Activated T-cell treated with anti-CD3 and anti-CD28 coated beads, Interleukin-2, amount 50 U/mL, for 24 hours (primary cell): Measurements from ENCODE around the gene TXNL4B.

Source experiments
- DNase-seq: peaks from one replicate; pipeline ENCODE4 v3.0.0-alpha.2; 2020
- H3K27ac Mint-ChIP-seq: 2 replicates; pipeline ENCODE4 v1.8.0; 2020; ENCODE audit warnings: mild to moderate bottlenecking, mixed read lengths
- H3K27me3 Mint-ChIP-seq: 2 replicates; pipeline ENCODE4 v1.8.0; 2020; ENCODE audit warnings: mixed read lengths
- H3K36me3 Mint-ChIP-seq: 2 replicates; pipeline ENCODE4 v1.8.0; 2020; ENCODE audit warnings: low read depth, mixed read lengths
- H3K4me1 Mint-ChIP-seq: 2 replicates; pipeline ENCODE4 v1.8.0; 2020; ENCODE audit warnings: low read depth, mixed read lengths
- H3K4me3 Mint-ChIP-seq: 2 replicates; pipeline ENCODE4 v1.8.0; 2020; ENCODE audit warnings: mild to moderate bottlenecking, moderate library complexity, mixed read lengths
- H3K9me3 Mint-ChIP-seq: 2 replicates; pipeline ENCODE4 v1.8.0; 2020; ENCODE audit warnings: mixed read lengths

TXNL4B gene

DNA sequence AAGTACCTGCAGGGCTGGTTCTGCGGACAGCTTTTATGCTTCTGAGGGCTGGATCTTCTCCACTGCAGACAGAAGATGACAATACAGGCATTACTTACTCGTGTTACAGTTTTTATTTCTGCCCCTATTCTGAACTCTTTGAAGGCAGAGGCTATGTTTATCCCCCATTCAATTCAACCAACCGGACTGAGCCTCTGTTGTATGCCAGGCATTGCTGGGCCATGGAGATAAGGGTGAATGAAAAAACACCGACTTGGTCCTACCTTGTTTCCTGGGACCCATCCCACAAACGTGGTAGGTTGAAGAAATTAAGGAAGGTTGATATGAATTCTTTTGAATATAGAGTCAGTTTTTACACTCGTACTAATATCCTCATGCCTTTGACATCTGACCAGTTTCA is 49.1 kb downstream of the TXNL4B start:
- Mint-ChIP-seq H3K9me3 (peaks cover 8% of the 10 kb centered on the region), H3K36me3 (peaks cover 35% of the 10 kb centered on the region), H3K27ac (no peak overlapping the region), H3K4me1 (no peaks in the 10 kb centered on the region), H3K27me3 (no peaks in the 10 kb centered on the region), H3K4me3 (no peak overlapping the region)
- no peak for DNase-seq

DNA sequence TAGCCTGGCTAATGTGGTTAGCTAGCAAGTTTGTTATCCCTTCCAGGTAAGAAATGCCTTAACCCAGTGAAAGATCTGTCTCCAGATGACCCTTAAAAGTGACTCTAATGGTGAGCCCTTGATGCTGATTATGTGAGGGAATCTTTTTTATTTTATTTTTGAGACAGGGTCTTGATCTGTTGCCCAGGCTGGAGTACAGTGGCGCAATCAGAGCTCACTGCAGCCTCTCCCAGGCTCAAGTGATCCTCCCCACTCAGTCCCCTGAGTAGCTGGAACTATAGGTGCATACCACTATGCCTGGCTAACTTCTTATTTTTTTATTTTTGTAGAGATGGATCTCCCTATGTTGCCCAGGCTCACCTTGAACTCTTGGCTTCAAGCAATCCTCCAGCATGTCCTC is 49.9 kb downstream of the TXNL4B start:
- H3K9me3 Mint-ChIP-seq, result peaks cover 3% of the 10 kb centered on the region
- peaks cover 29% of the 10 kb centered on the region for H3K36me3 Mint-ChIP-seq
- no peaks in the 10 kb centered on the region for H3K27me3 Mint-ChIP-seq
- H3K4me1 Mint-ChIP-seq, result no peaks in the 10 kb centered on the region
- no peak overlapping the region for H3K27ac Mint-ChIP-seq
- H3K4me3 Mint-ChIP-seq, result no peak overlapping the region
- no peak for DNase-seq

DNA sequence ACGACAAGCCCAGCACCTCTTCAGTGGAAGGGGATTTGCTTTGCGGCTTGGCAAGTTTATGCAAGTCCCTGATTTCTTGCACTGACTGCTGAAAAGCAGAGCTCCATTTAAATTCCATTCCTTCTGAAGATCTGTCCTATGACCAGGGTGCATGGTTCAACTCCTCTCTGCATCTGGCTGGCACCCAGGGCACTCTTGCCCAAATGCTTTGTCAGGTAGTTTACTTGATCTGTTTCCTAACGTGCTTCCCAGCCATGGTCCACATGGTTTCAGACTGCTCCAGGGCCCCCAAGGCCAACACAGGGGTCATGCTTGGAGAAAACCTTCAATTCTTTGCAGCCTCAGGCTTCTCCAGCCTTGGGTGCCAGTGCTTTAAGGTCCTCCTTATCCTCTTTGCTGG is 50.4 kb downstream of the TXNL4B start:
- no peaks in the 10 kb centered on the region for H3K27me3 Mint-ChIP-seq
- no peak for DNase-seq
- no peak overlapping the region for H3K27ac Mint-ChIP-seq
- H3K9me3 Mint-ChIP-seq, result peaks cover 3% of the 10 kb centered on the region
- H3K36me3 Mint-ChIP-seq, result peaks cover 29% of the 10 kb centered on the region
- no peak overlapping the region for H3K4me3 Mint-ChIP-seq
- H3K4me1 Mint-ChIP-seq, result no peaks in the 10 kb centered on the region

DNA sequence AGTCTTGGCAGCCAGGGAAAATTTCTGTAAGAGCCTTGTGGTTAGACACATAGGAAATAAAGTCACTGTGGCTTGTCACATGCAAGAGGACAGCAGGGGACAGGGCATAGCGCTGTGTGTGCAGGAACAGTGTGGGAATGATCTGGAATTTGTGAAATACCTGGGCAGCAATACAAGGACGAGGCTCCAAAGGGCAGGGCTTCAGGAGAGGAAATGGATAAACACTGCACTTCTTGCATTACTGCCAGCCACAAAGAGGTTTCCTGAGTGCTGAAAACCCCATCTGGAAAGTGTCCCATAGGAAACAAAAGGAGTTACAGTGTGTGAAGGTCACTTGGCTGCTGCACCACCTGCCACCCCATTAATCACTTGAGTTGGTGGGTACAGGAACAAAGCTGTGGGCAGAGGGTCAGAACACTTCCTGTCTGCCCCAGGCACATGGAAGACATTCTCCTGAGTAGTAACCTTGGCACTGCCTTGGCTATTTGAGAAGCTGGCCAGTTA is 51.2 kb downstream of the TXNL4B start:
- H3K27me3 Mint-ChIP-seq, result no peaks in the 10 kb centered on the region
- H3K36me3 Mint-ChIP-seq, result peaks cover 29% of the 10 kb centered on the region
- H3K4me3 Mint-ChIP-seq, result no peak overlapping the region
- peaks cover 3% of the 10 kb centered on the region for H3K9me3 Mint-ChIP-seq
- DNase-seq, result no peak
- H3K27ac Mint-ChIP-seq, result no peak overlapping the region
- H3K4me1 Mint-ChIP-seq, result no peaks in the 10 kb centered on the region

DNA sequence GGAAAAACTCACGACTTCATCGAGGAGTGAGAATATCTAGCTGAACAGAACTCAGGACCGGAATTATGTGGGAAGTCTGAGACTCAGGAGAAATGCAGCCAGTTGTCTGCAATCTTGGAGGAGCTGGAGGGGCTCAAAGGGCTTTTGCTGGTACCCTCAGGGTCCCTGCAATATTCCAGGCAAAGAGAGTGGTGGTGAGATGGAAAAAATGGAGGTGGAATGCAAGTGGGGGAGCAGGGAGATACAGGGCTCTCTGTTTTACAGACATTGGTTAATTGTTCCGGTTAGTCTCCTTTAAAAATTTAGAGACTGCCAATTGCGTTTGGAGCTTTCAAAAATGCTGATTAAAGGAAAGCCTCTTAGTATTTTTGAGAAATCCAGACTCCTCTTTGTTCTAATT is 57.3 kb downstream of the TXNL4B start:
- H3K4me3 Mint-ChIP-seq, result no peak overlapping the region
- no peak overlapping the region for H3K27ac Mint-ChIP-seq
- no peaks in the 10 kb centered on the region for H3K4me1 Mint-ChIP-seq
- no peaks in the 10 kb centered on the region for H3K9me3 Mint-ChIP-seq
- DNase-seq, result no peak
- H3K36me3 Mint-ChIP-seq, result peaks cover 9% of the 10 kb centered on the region
- H3K27me3 Mint-ChIP-seq, result no peaks in the 10 kb centered on the region
